MM.1S (cell line): ENCODE data around the gene ETHE1.

Experiments used
- DNase-seq: peaks from one replicate; pipeline ENCODE4 v3.0.0-alpha.2; 2015
- H2AFZ ChIP-seq: fragments of 300-600 bp; sonication (generic); 2 replicates; pipeline ENCODE4 v1.6.0; 2016; ENCODE audit warnings: antibody characterized with exemption, low read length
- H3F3A ChIP-seq: fragments of 300-600 bp; sonication (generic); 2 replicates; pipeline ENCODE4 v1.6.1; 2016; ENCODE audit warnings: mild to moderate bottlenecking, antibody characterized with exemption, low read length, moderate library complexity, mixed read lengths; ENCODE audit not compliant: insufficient read depth
- H3K27ac ChIP-seq: fragments of 300-600 bp; sonication (generic); 2 replicates; pipeline ENCODE4 v1.5.1; 2016; ENCODE audit warnings: mild to moderate bottlenecking, low read length
- H3K27me3 ChIP-seq: fragments of 300-600 bp; sonication (generic); replicated peaks from 2 replicates; pipeline ENCODE4 v1.6.0; 2016; ENCODE audit warnings: low read length; ENCODE audit not compliant: insufficient read depth
- H3K36me3 ChIP-seq: fragments of 300-600 bp; sonication (generic); replicated peaks from 2 replicates; pipeline ENCODE4 v1.6.1; 2016; ENCODE audit warnings: mild to moderate bottlenecking, low read length, mixed read lengths; ENCODE audit not compliant: insufficient read depth
- H3K4me1 ChIP-seq: fragments of 300-600 bp; sonication (generic); 2 replicates; pipeline ENCODE4 v1.6.1; 2016; ENCODE audit warnings: low read length, mixed read lengths
- H3K4me2 ChIP-seq: fragments of 300-600 bp; sonication (generic); 2 replicates; pipeline ENCODE4 v1.6.0; 2016; ENCODE audit warnings: low read depth, low read length
- H3K4me3 ChIP-seq: fragments of 300-600 bp; sonication (generic); 2 replicates; pipeline ENCODE4 v1.5.1; 2016; ENCODE audit warnings: low read length, mixed read lengths
- H3K79me2 ChIP-seq: fragments of 300-600 bp; sonication (generic); 2 replicates; pipeline ENCODE4 v1.6.1; 2016; ENCODE audit warnings: mixed run types, low read length, mixed read lengths
- H3K9ac ChIP-seq: fragments of 300-600 bp; sonication (generic); 2 replicates; pipeline ENCODE4 v1.6.1; 2016; ENCODE audit warnings: low read length, mixed read lengths
- H3K9me2 ChIP-seq: fragments of 300-600 bp; sonication (generic); replicated peaks from 2 replicates; pipeline ENCODE4 v1.6.1; 2016; ENCODE audit warnings: mild to moderate bottlenecking, low read length, mixed read lengths; ENCODE audit not compliant: insufficient read depth
- H3K9me3 ChIP-seq: fragments of 300-600 bp; sonication (generic); replicated peaks from 2 replicates; pipeline ENCODE4 v1.6.1; 2016; ENCODE audit warnings: mild to moderate bottlenecking, low read length, mixed read lengths; ENCODE audit not compliant: insufficient read depth
- H4K20me1 ChIP-seq: fragments of 300-600 bp; sonication (generic); 2 replicates; pipeline ENCODE4 v1.6.1; 2016; ENCODE audit warnings: mild to moderate bottlenecking, low read length, moderate library complexity, mixed read lengths; ENCODE audit not compliant: insufficient read depth
- CTCF ChIP-seq: fragments of 300-600 bp; sonication (generic); IDR thresholded peaks from 2 replicates; pipeline ENCODE4 v1.5.1; 2016; ENCODE audit warnings: antibody characterized with exemption, low read length, mixed read lengths
- EZH2 ChIP-seq: fragments of 300-600 bp; sonication (generic); optimal IDR thresholded peaks from 2 replicates; pipeline ENCODE3; 2017; ENCODE audit warnings: low read depth, mild to moderate bottlenecking, antibody characterized with exemption, low read length, mixed read lengths
- EZH2phosphoT487 ChIP-seq: fragments of 300-600 bp; sonication (generic); IDR thresholded peaks from 2 replicates; pipeline ENCODE4 v1.6.1; 2018; ENCODE audit warnings: antibody characterized with exemption, low read length

The ETHE1 gene

GRCh38 chr19:43544077-43544476, 17.1 kb upstream of the ETHE1 start:
- Histone ChIP-seq H3K9me3 (no peaks in the 10 kb centered on the region), H3K4me3 (no peak overlapping the region), H3K4me2 (no peak overlapping the region), H4K20me1 (no peaks in the 10 kb centered on the region), H3K4me1 (no peaks in the 10 kb centered on the region), H3F3A (no peaks in the 10 kb centered on the region), H3K9ac (no peak overlapping the region), H2AFZ (no peak overlapping the region), H3K9me2 (no peaks in the 10 kb centered on the region), H3K27ac (no peak overlapping the region), H3K27me3 (no peaks in the 10 kb centered on the region), H3K36me3 (no peaks in the 10 kb centered on the region), H3K79me2 (no peaks in the 10 kb centered on the region)
- no peak for DNase-seq
- TF ChIP-seq EZH2phosphoT487 (no peak), EZH2 (no peak), CTCF (no peak)

GRCh38 chr19:43541920-43542650, 15.1 kb upstream of the ETHE1 start:
- H3K9me2 ChIP-seq: no peaks in the 10 kb centered on the region
- TF ChIP-seq CTCF (no peak), EZH2phosphoT487 (no peak), EZH2 (no peak)

GRCh38 chr19:43540381-43540780, 13.4 kb upstream of the ETHE1 start:
- Histone ChIP-seq H3K79me2 (no peaks in the 10 kb centered on the region), H3K4me2 (no peak overlapping the region), H3K27me3 (no peaks in the 10 kb centered on the region), H4K20me1 (no peaks in the 10 kb centered on the region), H3K9me3 (no peaks in the 10 kb centered on the region), H2AFZ (no peak overlapping the region), H3K27ac (no peak overlapping the region), H3K36me3 (no peaks in the 10 kb centered on the region), H3F3A (0 out of 2 replicates have a peak, but pooled peaks cover 10% of the 10 kb centered on the region), H3K9me2 (no peaks in the 10 kb centered on the region), H3K9ac (no peak overlapping the region), H3K4me3 (no peak overlapping the region), H3K4me1 (no peaks in the 10 kb centered on the region)
- no peak for DNase-seq
- TF ChIP-seq EZH2phosphoT487 (no peak), EZH2 (no peak), CTCF (no peak)

More at GRCh38 chr19:43541920-43542650, 15.1 kb upstream of the ETHE1 start:
- Histone ChIP-seq H3K36me3 (no peaks in the 10 kb centered on the region), H3K4me1 (no peaks in the 10 kb centered on the region), H3K79me2 (no peaks in the 10 kb centered on the region), H3F3A (no peaks in the 10 kb centered on the region), H3K4me2 (no peak overlapping the region), H3K27me3 (no peaks in the 10 kb centered on the region), H4K20me1 (no peaks in the 10 kb centered on the region), H3K9me3 (no peaks in the 10 kb centered on the region), H2AFZ (no peak overlapping the region), H3K27ac (no peak overlapping the region), H3K9ac (no peak overlapping the region), H3K4me3 (no peak overlapping the region)
- no peak for DNase-seq
